Large intestine (tissue), 3 donors: ENCODE results near the gene FKTN. TPM values are rescaled to one million over a fixed set of nuclear protein-coding genes. Genes with fewer than 3 reads are reported as not detected.

Experiments
- DNase-seq, 2 donors: peaks; one replicate each; pipeline versions ENCODE4 v3.0.0 to v3.0.0-alpha.2; 2013
- H3K27ac ChIP-seq: one replicate; pipeline ENCODE4 v1.5.1; 2013; ENCODE audit warnings: low read length
- H3K27me3 ChIP-seq: 2 replicates; pipeline ENCODE4 v1.6.1; 2013; ENCODE audit warnings: low read length; ENCODE audit not compliant: control insufficient read depth, insufficient read depth
- H3K36me3 ChIP-seq: 2 replicates; pipeline ENCODE4 v1.6.1; 2013; ENCODE audit warnings: low read length; ENCODE audit not compliant: control insufficient read depth, insufficient read depth
- H3K4me1 ChIP-seq: one replicate; pipeline ENCODE4 v1.6.1; 2013; ENCODE audit warnings: low read length; ENCODE audit not compliant: control insufficient read depth, insufficient read depth
- H3K4me3 ChIP-seq: one replicate; pipeline ENCODE4 v1.5.1; 2013; ENCODE audit warnings: low read length
- H3K9me3 ChIP-seq: one replicate; pipeline ENCODE4 v1.6.1; 2013; ENCODE audit warnings: mild to moderate bottlenecking, low read depth, low read length, moderate library complexity; ENCODE audit not compliant: control insufficient read depth
- WGBS: methylation state at CpG from one replicate; pipeline ENCODE4 v1.1.5; 2013; ENCODE audit warnings: low lambda C conversion rate; ENCODE audit not compliant: insufficient coverage; 5-methylcytosine and 5-hydroxymethylcytosine counted together
- polyA plus RNA-seq: library from polyadenylated mRNA; unstranded; fragments of 120-200 nt; gene quantifications from one replicate; pipeline ENCODE4 v1.2.1, GENCODE V29; 2013

Gene FKTN
- polyA plus RNA-seq, 1 donor: 16.5 TPM

GRCh38 chr9:105676351-105676923, 118.5 kb downstream of the FKTN start:
- Histone ChIP-seq H3K27me3 (no peaks in the 10 kb centered on the region), H3K36me3 (no peaks in the 10 kb centered on the region), H3K27ac (no peak overlapping the region), H3K4me1 (no peaks in the 10 kb centered on the region), H3K4me3 (no peak overlapping the region), H3K9me3 (no peaks in the 10 kb centered on the region)
- WGBS: no CpG with 5 or more reads among the region's 6 CpGs
- no peak for DNase-seq

GRCh38 chr9:105678163-105678562, 120.2 kb downstream of the FKTN start:
- H3K36me3 ChIP-seq: no peaks in the 10 kb centered on the region
- H3K27ac ChIP-seq: no peak overlapping the region
- no CpG with 5 or more reads among the region's 1 CpG for WGBS
- H3K9me3 ChIP-seq: no peaks in the 10 kb centered on the region
- no peak for DNase-seq
- no peak overlapping the region for H3K4me3 ChIP-seq
- no peaks in the 10 kb centered on the region for H3K4me1 ChIP-seq
- H3K27me3 ChIP-seq: no peaks in the 10 kb centered on the region

GRCh38 chr9:105678781-105679180, 120.8 kb downstream of the FKTN start:
- Histone ChIP-seq H3K9me3 (no peaks in the 10 kb centered on the region), H3K4me1 (no peaks in the 10 kb centered on the region), H3K4me3 (no peak overlapping the region), H3K27me3 (no peaks in the 10 kb centered on the region), H3K36me3 (no peaks in the 10 kb centered on the region), H3K27ac (no peak overlapping the region)
- WGBS: no CpG with 5 or more reads among the region's 1 CpG
- DNase-seq: no peak

- Histone ChIP-seq H3K4me3 (no peak overlapping the region), H3K27ac (no peak overlapping the region), H3K36me3 (no peaks in the 10 kb centered on the region), H3K27me3 (no peaks in the 10 kb centered on the region), H3K9me3 (no peaks in the 10 kb centered on the region), H3K4me1 (no peaks in the 10 kb centered on the region)
- 80% methylated on average over 1 of the region's 8 CpGs for WGBS
- no peak for DNase-seq
Observed at GRCh38 chr9:105679257-105680022, 121.5 kb downstream of the FKTN start.

- 100% methylated on average over 1 of the region's 2 CpGs for whole genome bisulfite sequencing
- Histone ChIP-seq H3K4me3 (no peak overlapping the region), H3K9me3 (no peaks in the 10 kb centered on the region), H3K36me3 (no peaks in the 10 kb centered on the region), H3K4me1 (no peaks in the 10 kb centered on the region), H3K27ac (no peak overlapping the region), H3K27me3 (no peaks in the 10 kb centered on the region)
- DNase-seq: no peak
Observed at GRCh38 chr9:105681313-105681712, 123.4 kb downstream of the FKTN start.

GRCh38 chr9:105681724-105682123, 123.8 kb downstream of the FKTN start:
- no CpG with 5 or more reads among the region's 1 CpG for WGBS
- H3K36me3 ChIP-seq: no peaks in the 10 kb centered on the region
- H3K4me1 ChIP-seq: no peaks in the 10 kb centered on the region
- DNase-seq: no peak
- no peaks in the 10 kb centered on the region for H3K9me3 ChIP-seq
- no peak overlapping the region for H3K27ac ChIP-seq
- H3K4me3 ChIP-seq: no peak overlapping the region
- no peaks in the 10 kb centered on the region for H3K27me3 ChIP-seq

- Histone ChIP-seq H3K36me3 (no peaks in the 10 kb centered on the region), H3K27ac (no peak overlapping the region), H3K4me3 (no peak overlapping the region), H3K27me3 (no peaks in the 10 kb centered on the region), H3K9me3 (no peaks in the 10 kb centered on the region), H3K4me1 (no peaks in the 10 kb centered on the region)
- whole genome bisulfite sequencing: 100% methylated on average over 1 of the region's 1 CpG
- DNase-seq: no peak
Observed at GRCh38 chr9:105683688-105684275, 125.9 kb downstream of the FKTN start.

GRCh38 chr9:105686936-105687335, 129.0 kb downstream of the FKTN start:
- 83% methylated on average over 1 of the region's 4 CpGs for WGBS
- H3K36me3 ChIP-seq: no peaks in the 10 kb centered on the region
- no peaks in the 10 kb centered on the region for H3K4me1 ChIP-seq
- H3K27me3 ChIP-seq: no peaks in the 10 kb centered on the region
- no peak overlapping the region for H3K4me3 ChIP-seq
- no peak overlapping the region for H3K27ac ChIP-seq
- no peak for DNase-seq
- no peaks in the 10 kb centered on the region for H3K9me3 ChIP-seq

Other genes with a start within 250 kb of the FKTN start
- gene FSD1L, start 110.1 kb upstream of the FKTN start, polyA plus RNA-seq: 14.4 TPM
- 0.58 TPM for gene TAL2, start 104.3 kb downstream of the FKTN start, polyA plus RNA-seq
- 38.7 TPM for gene TMEM38B, start 136.4 kb downstream of the FKTN start, polyA plus RNA-seq